SU-DHL-6 (cell line): ENCODE data around the gene DIP2C.

ENCODE experiments used
- H2AFZ ChIP-seq: fragments of 200-600 bp; sonication (generic); 2 replicates; pipeline ENCODE4 v1.6.1; 2014; ENCODE audit warnings: low read depth, mild to moderate bottlenecking, moderate library complexity, mixed read lengths, antibody characterized with exemption, low read length; ENCODE audit not compliant: severe bottlenecking
- H3F3A ChIP-seq: fragments of 200-600 bp; shearing (Covaris generic); 2 replicates; pipeline ENCODE4 v1.6.0; 2016; ENCODE audit warnings: antibody characterized with exemption, mild to moderate bottlenecking; ENCODE audit not compliant: insufficient read depth
- H3K27ac ChIP-seq: fragments of 200-600 bp; sonication (generic); 2 replicates; pipeline ENCODE4 v1.5.1; 2016; ENCODE audit warnings: low read depth, mild to moderate bottlenecking, low read length, moderate library complexity, mixed read lengths
- H3K27me3 ChIP-seq: fragments of 200-600 bp; sonication (generic), shearing (Covaris generic); 2 replicates; pipeline ENCODE4 v1.6.0; 2014; ENCODE audit warnings: mild to moderate bottlenecking, low read length
- H3K36me3 ChIP-seq: fragments of 200-600 bp; sonication (generic); 2 replicates; pipeline ENCODE4 v1.6.1; 2014; ENCODE audit warnings: mild to moderate bottlenecking, low read length, mixed read lengths
- H3K4me2 ChIP-seq: fragments of 300-600, 200-600 bp; shearing (Covaris generic), sonication (generic); 2 replicates; pipeline ENCODE4 v1.6.0; 2014; ENCODE audit warnings: low read length, low read depth, mild to moderate bottlenecking; ENCODE audit not compliant: poor library complexity, severe bottlenecking
- H3K4me3 ChIP-seq: fragments of 200-600 bp; sonication (generic); 2 replicates; pipeline ENCODE4 v1.5.1; 2014; ENCODE audit warnings: antibody characterized with exemption, low read length, mild to moderate bottlenecking, mixed read lengths; ENCODE audit not compliant: insufficient read depth, poor library complexity, severe bottlenecking
- H3K79me2 ChIP-seq: fragments of 200-600 bp; sonication (generic); 2 replicates; pipeline ENCODE4 v1.6.1; 2014; ENCODE audit warnings: mild to moderate bottlenecking, low read length, moderate library complexity; ENCODE audit not compliant: insufficient read depth
- H3K9ac ChIP-seq: fragments of 200-600 bp; sonication (generic); 2 replicates; pipeline ENCODE4 v1.7.0; 2014; ENCODE audit warnings: mild to moderate bottlenecking, low read length
- H3K9me2 ChIP-seq: fragments of 200-600 bp; sonication (generic); replicated peaks from 2 replicates; pipeline ENCODE4 v1.6.1; 2014; ENCODE audit warnings: low read length; ENCODE audit not compliant: insufficient read depth
- H3K9me3 ChIP-seq: fragments of 200-600 bp; sonication (generic); 2 replicates; pipeline ENCODE4 v1.6.1; 2014; ENCODE audit warnings: low read length, mixed read lengths; ENCODE audit not compliant: insufficient read depth
- H4K20me1 ChIP-seq: fragments of 200-600 bp; sonication (generic); 2 replicates; pipeline ENCODE4 v1.6.1; 2014; ENCODE audit warnings: low read depth, mild to moderate bottlenecking, antibody characterized with exemption, low read length, moderate library complexity, mixed read lengths
- EZH2phosphoT487 ChIP-seq: fragments of 200-600 bp; sonication (generic), shearing (Covaris generic); conservative IDR thresholded peaks from 2 replicates; pipeline ENCODE4 v1.6.1; 2018; ENCODE audit warnings: mild to moderate bottlenecking, antibody characterized with exemption, low read length, moderate library complexity, mixed read lengths
- TF ChIP-seq, protein P1 (sequence below): fragments of 200-600 bp; sonication (generic); IDR thresholded peaks from one replicate; pipeline ENCODE4 v1.5.1; 2017; ENCODE audit warnings: antibody characterized with exemption, mild to moderate bottlenecking, low read length, moderate library complexity; ENCODE audit not compliant: insufficient read depth, poor library complexity, severe bottlenecking

The DIP2C gene

DNA sequence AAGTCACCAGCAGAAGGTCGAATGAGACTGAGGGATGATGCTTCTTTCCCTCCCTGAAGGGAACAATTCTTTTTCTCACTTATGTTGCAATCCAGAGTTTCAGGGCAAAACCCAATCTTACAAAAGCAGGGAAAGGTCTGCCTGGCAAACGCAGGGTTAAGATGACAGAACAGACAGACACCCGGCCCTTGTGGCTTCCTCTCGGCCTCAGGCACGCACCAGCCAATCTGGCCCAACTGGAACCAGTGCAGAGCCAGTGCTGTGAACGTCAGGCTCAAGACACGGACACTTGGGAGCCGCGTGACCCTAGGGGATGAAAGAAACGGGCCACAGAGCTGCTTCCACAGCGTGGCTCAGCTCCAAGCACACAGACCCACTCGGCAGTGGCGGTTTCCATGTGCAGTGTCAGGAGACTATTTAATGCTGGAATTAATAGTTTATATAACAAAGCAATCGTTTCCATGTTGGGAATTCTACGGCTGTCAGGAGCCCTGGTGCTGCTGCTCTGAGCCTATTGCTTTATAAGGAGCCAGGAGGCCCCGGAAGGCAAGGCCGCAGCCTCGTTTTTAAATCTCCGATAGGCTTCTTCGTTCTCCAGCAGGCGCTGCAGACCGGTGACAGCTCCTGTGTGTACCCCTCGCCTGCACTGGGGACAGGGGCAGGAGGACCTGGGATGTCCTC, 198.4 kb downstream of the DIP2C start:
- no peaks in the 10 kb centered on the region for H3K36me3 ChIP-seq
- no peaks in the 10 kb centered on the region for H4K20me1 ChIP-seq
- H3K9me3 ChIP-seq: no peaks in the 10 kb centered on the region
- no peak for TF ChIP-seq EZH2phosphoT487
- TF ChIP-seq, protein P1, sequence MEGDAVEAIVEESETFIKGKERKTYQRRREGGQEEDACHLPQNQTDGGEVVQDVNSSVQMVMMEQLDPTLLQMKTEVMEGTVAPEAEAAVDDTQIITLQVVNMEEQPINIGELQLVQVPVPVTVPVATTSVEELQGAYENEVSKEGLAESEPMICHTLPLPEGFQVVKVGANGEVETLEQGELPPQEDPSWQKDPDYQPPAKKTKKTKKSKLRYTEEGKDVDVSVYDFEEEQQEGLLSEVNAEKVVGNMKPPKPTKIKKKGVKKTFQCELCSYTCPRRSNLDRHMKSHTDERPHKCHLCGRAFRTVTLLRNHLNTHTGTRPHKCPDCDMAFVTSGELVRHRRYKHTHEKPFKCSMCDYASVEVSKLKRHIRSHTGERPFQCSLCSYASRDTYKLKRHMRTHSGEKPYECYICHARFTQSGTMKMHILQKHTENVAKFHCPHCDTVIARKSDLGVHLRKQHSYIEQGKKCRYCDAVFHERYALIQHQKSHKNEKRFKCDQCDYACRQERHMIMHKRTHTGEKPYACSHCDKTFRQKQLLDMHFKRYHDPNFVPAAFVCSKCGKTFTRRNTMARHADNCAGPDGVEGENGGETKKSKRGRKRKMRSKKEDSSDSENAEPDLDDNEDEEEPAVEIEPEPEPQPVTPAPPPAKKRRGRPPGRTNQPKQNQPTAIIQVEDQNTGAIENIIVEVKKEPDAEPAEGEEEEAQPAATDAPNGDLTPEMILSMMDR: no peak
- no peak overlapping the region for H2AFZ ChIP-seq
- no peaks in the 10 kb centered on the region for H3K27me3 ChIP-seq
- H3K9me2 ChIP-seq: no peaks in the 10 kb centered on the region
- H3K4me2 ChIP-seq: no peak overlapping the region
- no peak overlapping the region for H3K9ac ChIP-seq
- no peak overlapping the region for H3K4me3 ChIP-seq
- no peaks in the 10 kb centered on the region for H3F3A ChIP-seq
- H3K27ac ChIP-seq: no peak overlapping the region
- H3K79me2 ChIP-seq: peaks cover 14% of the 10 kb centered on the region; the same call in 1 of the 2 replicates

DNA sequence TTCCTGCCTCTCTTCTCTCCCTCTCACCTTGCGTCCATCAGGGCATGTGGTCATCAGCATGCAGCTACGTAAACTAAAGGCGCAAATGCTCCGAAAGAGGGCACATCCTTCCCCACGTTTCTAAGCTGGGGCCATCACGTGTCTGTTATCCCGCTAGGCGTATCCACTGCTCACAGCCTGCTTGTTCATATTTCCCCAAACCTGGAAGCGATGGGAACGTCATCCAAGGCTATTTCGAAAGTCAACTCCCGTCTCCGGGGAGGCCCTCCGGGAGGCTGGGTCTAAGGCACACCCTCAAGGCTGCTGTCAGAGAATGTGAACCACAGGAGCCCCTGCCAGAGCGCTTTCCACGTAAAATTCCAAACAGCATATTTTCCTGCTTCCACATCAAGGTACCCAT, 199.2 kb downstream of the DIP2C start:
- H3K4me3 ChIP-seq: no peak overlapping the region
- no peaks in the 10 kb centered on the region for H3K9me3 ChIP-seq
- no peaks in the 10 kb centered on the region for H3K27me3 ChIP-seq
- no peaks in the 10 kb centered on the region for H4K20me1 ChIP-seq
- peaks cover 14% of the 10 kb centered on the region; the same call in 1 of the 2 replicates for H3K79me2 ChIP-seq
- no peaks in the 10 kb centered on the region for H3F3A ChIP-seq
- H3K9ac ChIP-seq: no peak overlapping the region
- no peak overlapping the region for H3K27ac ChIP-seq
- H3K36me3 ChIP-seq: no peaks in the 10 kb centered on the region
- H2AFZ ChIP-seq: no peak overlapping the region
- no peak overlapping the region for H3K4me2 ChIP-seq
- no peak for TF ChIP-seq EZH2phosphoT487
- TF ChIP-seq, protein P1: no peak
- H3K9me2 ChIP-seq: no peaks in the 10 kb centered on the region

DNA sequence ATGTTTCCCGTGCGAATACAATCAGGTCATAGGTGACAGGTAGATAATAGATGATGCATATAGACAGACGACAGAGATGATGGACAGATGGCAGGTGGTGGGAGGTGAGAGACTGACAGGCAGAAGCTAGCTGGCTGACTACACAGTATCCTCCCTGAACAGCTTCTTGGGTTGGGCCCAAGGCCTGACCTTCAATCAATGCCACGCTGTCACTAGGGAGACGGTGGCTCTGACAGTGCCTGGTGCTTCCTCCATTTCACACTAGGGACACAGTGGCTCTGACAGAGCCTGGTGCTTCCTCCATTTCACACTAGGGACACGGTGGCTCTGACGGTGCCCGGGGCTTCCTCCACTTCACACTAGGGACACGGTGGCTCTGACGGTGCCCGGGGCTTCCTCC, 200.1 kb downstream of the DIP2C start:
- no peak overlapping the region for H3K4me3 ChIP-seq

More for the DNA sequence above, 200.1 kb downstream of the DIP2C start:
- Histone ChIP-seq H3K27me3 (no peaks in the 10 kb centered on the region), H3K79me2 (peaks cover 14% of the 10 kb centered on the region; the same call in 1 of the 2 replicates), H3K9ac (no peak overlapping the region), H4K20me1 (no peaks in the 10 kb centered on the region), H3F3A (no peaks in the 10 kb centered on the region), H2AFZ (no peak overlapping the region), H3K9me3 (no peaks in the 10 kb centered on the region), H3K27ac (no peak overlapping the region), H3K36me3 (no peaks in the 10 kb centered on the region), H3K4me2 (no peak overlapping the region), H3K9me2 (no peaks in the 10 kb centered on the region)
- TF ChIP-seq, protein P1: no peak
- TF ChIP-seq EZH2phosphoT487: no peak
